Osteoblast (primary cell): ENCODE results near the gene SNX24. TPM values are rescaled to one million over a fixed set of nuclear protein-coding genes. Genes with fewer than 3 reads are reported as not detected.

Experiments used
- DNase-seq: peaks from one replicate; pipeline ENCODE4 v3.0.0; 2011; ENCODE audit warnings: low spot score, mixed read lengths; ENCODE audit not compliant: insufficient read length; ENCODE audit errors: missing footprints
- H2AFZ ChIP-seq: 2 replicates; pipeline ENCODE4 v1.6.0; 2011; ENCODE audit warnings: mild to moderate bottlenecking, low read length
- H3K27ac ChIP-seq: 2 replicates; pipeline ENCODE4 v1.5.1; 2011; ENCODE audit warnings: mild to moderate bottlenecking, low read depth, low read length, moderate library complexity
- H3K27me3 ChIP-seq: 2 replicates; pipeline ENCODE4 v1.6.0; 2012; ENCODE audit warnings: mild to moderate bottlenecking, control low read depth, inconsistent platforms, low read length, moderate library complexity; ENCODE audit not compliant: insufficient read depth
- H3K36me3 ChIP-seq: 2 replicates; pipeline ENCODE4 v1.5.1; 2011; ENCODE audit warnings: mild to moderate bottlenecking, low read length, control low read depth, moderate library complexity; ENCODE audit not compliant: insufficient read depth
- H3K4me1 ChIP-seq: 2 replicates; pipeline ENCODE4 v1.5.1; 2011; ENCODE audit warnings: mild to moderate bottlenecking, low read length, control low read depth, moderate library complexity; ENCODE audit not compliant: insufficient read depth
- H3K4me2 ChIP-seq: 2 replicates; pipeline ENCODE4 v1.6.0; 2011; ENCODE audit warnings: mild to moderate bottlenecking, low read length; ENCODE audit not compliant: insufficient read depth
- H3K4me3 ChIP-seq: fragments of 200-600 bp; sonication (generic); 3 replicates; pipeline ENCODE4 v1.5.1; 2012; ENCODE audit warnings: mild to moderate bottlenecking, low read length, inconsistent platforms; ENCODE audit not compliant: insufficient read depth
- H3K79me2 ChIP-seq: 2 replicates; pipeline ENCODE4 v1.6.0; 2012; ENCODE audit warnings: mild to moderate bottlenecking, low read length, control low read depth, inconsistent platforms; ENCODE audit not compliant: insufficient read depth
- H3K9me3 ChIP-seq: 2 replicates; pipeline ENCODE4 v1.5.1; 2011; ENCODE audit warnings: low read depth, low read length, control low read depth
- H4K20me1 ChIP-seq: 2 replicates; pipeline ENCODE4 v1.6.0; 2012; ENCODE audit warnings: mild to moderate bottlenecking, low read length, control low read depth; ENCODE audit not compliant: insufficient read depth
- CTCF ChIP-seq: IDR thresholded peaks from 2 replicates; pipeline ENCODE4 v1.5.1; 2011; ENCODE audit warnings: mild to moderate bottlenecking, low read depth, low read length, moderate library complexity; ENCODE audit errors: extremely low read depth
- total RNA-seq: library from RNA; depleted of rRNA; stranded (reverse); fragments of >200 nt; gene quantifications from 2 replicates; pipeline ENCODE4 v1.2.3, GENCODE V29; 2012

Gene SNX24
- total RNA-seq, 1 donor: 26.4 TPM

GRCh38 chr5:122864842-122865241 lies 19.4 kb downstream of the SNX24 start:
- Histone ChIP-seq H3K9me3 (no peaks in the 10 kb centered on the region), H3K4me3 (no peak overlapping the region), H3K4me1 (no peaks in the 10 kb centered on the region), H3K27me3 (no peaks in the 10 kb centered on the region), H3K36me3 (no peaks in the 10 kb centered on the region), H3K79me2 (peaks cover 27% of the 10 kb centered on the region), H3K27ac (no peak overlapping the region), H2AFZ (no peak overlapping the region), H3K4me2 (no peak overlapping the region), H4K20me1 (peaks cover 12% of the 10 kb centered on the region)
- no peak for TF ChIP-seq CTCF
- no peak for DNase-seq

- Histone ChIP-seq H2AFZ (peak overlapping the region; percentile 54), H3K4me2 (peak overlapping the region; percentile 46)
- no peak for DNase-seq
These were observed 24.9 kb downstream of the SNX24 start for GRCh38 chr5:122870219-122870856.

GRCh38 chr5:122871661-122872060 lies 26.2 kb downstream of the SNX24 start:
- H3K4me1 ChIP-seq: peaks cover 6% of the 10 kb centered on the region
- H3K27me3 ChIP-seq: no peaks in the 10 kb centered on the region
- no peak overlapping the region for H3K27ac ChIP-seq
- H2AFZ ChIP-seq: no peak overlapping the region
- no peaks in the 10 kb centered on the region for H4K20me1 ChIP-seq
- no peaks in the 10 kb centered on the region for H3K9me3 ChIP-seq
- TF ChIP-seq CTCF: no peak
- H3K4me3 ChIP-seq: no peak overlapping the region
- H3K79me2 ChIP-seq: peaks cover 32% of the 10 kb centered on the region
- no peak for DNase-seq
- H3K36me3 ChIP-seq: no peaks in the 10 kb centered on the region
- H3K4me2 ChIP-seq: no peak overlapping the region

More at GRCh38 chr5:122870219-122870856, 24.9 kb downstream of the SNX24 start:
- H3K9me3 ChIP-seq: no peaks in the 10 kb centered on the region
- no peak overlapping the region for H3K4me3 ChIP-seq
- H3K79me2 ChIP-seq: peaks cover 29% of the 10 kb centered on the region
- H3K36me3 ChIP-seq: no peaks in the 10 kb centered on the region
- H3K27ac ChIP-seq: no peak overlapping the region
- no peaks in the 10 kb centered on the region for H4K20me1 ChIP-seq
- TF ChIP-seq CTCF: no peak
- H3K4me1 ChIP-seq: peaks cover 6% of the 10 kb centered on the region
- H3K27me3 ChIP-seq: no peaks in the 10 kb centered on the region

- TF ChIP-seq CTCF: no peak
- no peaks in the 10 kb centered on the region for H3K9me3 ChIP-seq
- H3K4me2 ChIP-seq: no peak overlapping the region
- peaks cover 6% of the 10 kb centered on the region for H3K4me1 ChIP-seq
- no peaks in the 10 kb centered on the region for H3K36me3 ChIP-seq
- H3K4me3 ChIP-seq: no peak overlapping the region
- no peak overlapping the region for H2AFZ ChIP-seq
- H3K27ac ChIP-seq: no peak overlapping the region
- peak; percentile 39 for DNase-seq
- peaks cover 35% of the 10 kb centered on the region for H3K79me2 ChIP-seq
- no peaks in the 10 kb centered on the region for H4K20me1 ChIP-seq
- no peaks in the 10 kb centered on the region for H3K27me3 ChIP-seq
These were observed 28.9 kb downstream of the SNX24 start for GRCh38 chr5:122874179-122874875.
